Ovary (tissue), 9 donors: ENCODE data around the gene KATNAL1. TPM values are rescaled to one million over a fixed set of nuclear protein-coding genes. Genes with fewer than 3 reads are reported as not detected.

Experiments used
- DNase-seq, 5 donors: peaks; one replicate each; pipeline ENCODE4 v3.0.0-alpha.2; 2019 to 2020
- H3K27ac ChIP-seq, 2 donors: fragments of 200-600 bp; one replicate each; pipeline versions ENCODE4 v1.5.1 to v1.8.0; 2019 to 2022
- H3K27me3 ChIP-seq: fragments of 200-600 bp; one replicate; pipeline ENCODE4 v1.8.0; 2022
- H3K36me3 ChIP-seq: fragments of 200-600 bp; sonication (generic); one replicate; pipeline ENCODE4 v1.5.1; 2019
- H3K4me1 ChIP-seq: one replicate; pipeline ENCODE4 v1.8.1; 2013; ENCODE audit warnings: mild to moderate bottlenecking, moderate library complexity; ENCODE audit not compliant: insufficient read depth
- H3K4me3 ChIP-seq: fragments of 200-600 bp; sonication (generic); one replicate; pipeline ENCODE4 v1.5.1; 2017
- H3K9me3 ChIP-seq, 2 donors: fragments of 200-600 bp in 1 of 2; sonication (generic) in 1 of 2; one replicate each; pipeline versions ENCODE4 v1.5.1 to v1.8.1; 2013 to 2019; ENCODE audit warnings: mild to moderate bottlenecking in 1 of 2, moderate library complexity in 1 of 2
- CTCF ChIP-seq, 3 donors: fragments of 450-650 bp in 2 of 3; fragments of 200-600 bp in 1 of 3; IDR thresholded peaks; one replicate each; pipeline versions ENCODE4 v1.5.1 to v1.8.0; 2016 to 2022; ENCODE audit warnings: antibody characterized with exemption in 3 of 3, mild to moderate bottlenecking in 1 of 3
- EP300 ChIP-seq: sonication (generic); formaldehyde crosslinking; IDR thresholded peaks from one replicate; pipeline ENCODE4 v1.6.1; 2017; ENCODE audit warnings: antibody characterized with exemption
- POLR2A ChIP-seq: fragments of 450-650 bp; IDR thresholded peaks from one replicate; pipeline ENCODE4 v1.6.1; 2017; ENCODE audit warnings: antibody characterized with exemption, mild to moderate bottlenecking, moderate library complexity
- WGBS, 3 donors: extraction: QIAGEN DNeasy Blood & Tissue Kit in 1 of 3; methylation state at CpG; one replicate each; pipeline versions ENCODE4 v1.1.5 to v1.1.7; 2013 to 2017; 5-methylcytosine and 5-hydroxymethylcytosine counted together
- intact Hi-C, 4 donors: fragments of 100-400 bp; cut with DNase I; formaldehyde crosslinking; loops; one replicate each; pipeline versions ENCODE4 v1.11.0 to v1.15.1; 2022 to 2023
- polyA plus RNA-seq, 2 donors: library from polyadenylated mRNA; stranded (reverse); fragments of 200-250 nt in 1 of 2; fragments of 350-450 nt in 1 of 2; fragmentation: Illumina TruSeq in 1 of 2; extraction: RNeasy Lipid Tissue Mini Kit (QIAGEN cat#74804) in 1 of 2; gene quantifications; one replicate each; pipeline ENCODE4 v1.2.3, GENCODE V29; 2013 to 2014
- total RNA-seq, 7 donors: library from RNA; depleted of rRNA in 2 of 7; stranded (reverse); fragments of >200 nt in 2 of 7; fragmentation: NEBNext Ultra II Directional in 3 of 7; extraction: Animal tissue kit (Norgen Biotek cat#: 25700) in 3 of 7; gene quantifications; one replicate each; pipeline versions ENCODE4 v1.1.0 to v1.2.4, GENCODE V29; 2016 to 2023
- donor health status: DM: no; HTN: no; CAD: no; lungs with moderate emphysema.
- donor health status: DM: no; HTN: no; CAD: no.
- donor health status: Bipolar disorder and iron deficiency.
- donor health status: DM: yes; HTN: yes; CAD: no.
- donor health status: DM: no; HTN: no; CAD: no.
- donor health status: DM: yes; HTN: yes; CAD: no.

KATNAL1 gene
- total and polyA plus RNA-seq, 9 donors = 2.9 to 23.2 (median 15.7) TPM

- Histone ChIP-seq H3K27me3 (no peaks in the 10 kb centered on the region), H3K4me1 (no peaks in the 10 kb centered on the region), H3K36me3 (no peaks in the 10 kb centered on the region), H3K9me3 (no peaks in the 10 kb centered on the region), H3K4me3 (no peak overlapping the region), H3K27ac (no peak overlapping the region)
- WGBS, 3 donors = 70 to 76% (median 72%) methylated on average over 17 of the region's 17 CpGs
- intact Hi-C loops = no loop called here
- no peak for TF ChIP-seq EP300
- TF ChIP-seq POLR2A = no peak
- TF ChIP-seq CTCF (IDR thresholded peaks at IDR 0.05) = no peak
- DNase-seq = no peak
Measured at GRCh38 chr13:30354493-30355383, 47.4 kb upstream of the KATNAL1 start.

- TF ChIP-seq CTCF (IDR thresholded peaks at IDR 0.05) (no peak), POLR2A (no peak), EP300 (no peak)
- WGBS, 3 donors = 85 to 92% (median 90%) methylated on average over 4 of the region's 4 CpGs
- Histone ChIP-seq H3K27me3 (no peaks in the 10 kb centered on the region), H3K27ac (no peak overlapping the region), H3K36me3 (no peaks in the 10 kb centered on the region), H3K9me3 (no peaks in the 10 kb centered on the region), H3K4me3 (no peak overlapping the region), H3K4me1 (no peaks in the 10 kb centered on the region)
- DNase-seq = no peak
- intact Hi-C loops = no loop called here
Measured at GRCh38 chr13:30353471-30354215, 46.3 kb upstream of the KATNAL1 start.

GRCh38 chr13:30353060-30353459 lies 45.7 kb upstream of the KATNAL1 start:
- no peaks in the 10 kb centered on the region for H3K27me3 ChIP-seq
- H3K4me1 ChIP-seq = no peaks in the 10 kb centered on the region
- WGBS, 3 donors = 91 to 96% (median 93%) methylated on average over 4 of the region's 4 CpGs
- intact Hi-C loops = no loop called here
- H3K9me3 ChIP-seq = no peaks in the 10 kb centered on the region
- H3K4me3 ChIP-seq = no peak overlapping the region
- no peak overlapping the region for H3K27ac ChIP-seq
- no peaks in the 10 kb centered on the region for H3K36me3 ChIP-seq
- TF ChIP-seq CTCF (IDR thresholded peaks at IDR 0.05) = no peak
- no peak for TF ChIP-seq EP300
- no peak for TF ChIP-seq POLR2A
- no peak for DNase-seq

- Histone ChIP-seq H3K4me3 (no peak overlapping the region), H3K27ac (no peak overlapping the region), H3K27me3 (no peaks in the 10 kb centered on the region), H3K9me3 (no peaks in the 10 kb centered on the region), H3K4me1 (no peaks in the 10 kb centered on the region), H3K36me3 (no peaks in the 10 kb centered on the region)
- DNase-seq = no peak
- intact Hi-C loops = no loop called here
- WGBS, 3 donors = 93 to 95% (median 94%) methylated on average over 2 of the region's 2 CpGs
- TF ChIP-seq EP300 = no peak
- TF ChIP-seq CTCF (IDR thresholded peaks at IDR 0.05) = no peak
- no peak for TF ChIP-seq POLR2A
Measured at GRCh38 chr13:30352121-30352520, 44.8 kb upstream of the KATNAL1 start.
